Activated CD8-positive, alpha-beta memory T cell treated with anti-CD3 and anti-CD28 coated beads, Interleukin-2, amount 50 U/mL, for 48 hours (primary cell): ENCODE data around the gene B4GALNT4.

ENCODE experiments used
- DNase-seq: peaks from one replicate; pipeline ENCODE4 v3.0.0-alpha.2; 2020

The B4GALNT4 gene

GRCh38 chr11:425301-425700 is 56.0 kb downstream of the B4GALNT4 start:
- DNase-seq, result no peak

DNA sequence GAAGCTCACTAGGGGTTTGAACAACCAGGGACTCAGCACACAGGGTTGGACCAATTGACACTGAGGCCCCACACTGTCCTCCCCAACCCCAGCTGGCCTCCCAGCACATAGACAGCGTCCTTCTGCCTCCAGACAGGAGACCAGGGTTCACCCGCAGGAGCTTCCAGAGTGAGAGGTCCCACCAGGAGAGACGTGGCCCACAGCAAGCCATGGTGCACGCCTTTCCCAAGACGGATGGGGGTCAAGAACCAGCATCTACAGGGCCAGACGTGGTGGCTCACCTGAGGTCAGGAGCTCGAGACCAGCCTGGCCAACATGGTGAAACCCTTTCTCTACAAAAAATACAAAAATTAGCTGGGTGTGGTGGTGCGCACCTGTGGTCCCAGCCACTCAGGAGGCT is 57.6 kb downstream of the B4GALNT4 start:
- no peak for DNase-seq

- DNase-seq, result no peak
Measured at GRCh38 chr11:428295-428694, 59.0 kb downstream of the B4GALNT4 start.

- no peak for DNase-seq
Measured at GRCh38 chr11:429391-429790, 60.1 kb downstream of the B4GALNT4 start.

GRCh38 chr11:429931-430456 is 60.7 kb downstream of the B4GALNT4 start:
- no peak for DNase-seq
